ENCODE results near the gene CFLAR. TPM values are rescaled to one million over a fixed set of nuclear protein-coding genes. Genes with fewer than 3 reads are reported as not detected.

The CFLAR gene
- total RNA-seq, 1 donor from 2014 or later: 77.1 TPM

- no peak for FAIRE-seq
- no peaks in the 10 kb centered on the region for H3K27me3 ChIP-seq (ENCODE audit: control insufficient read depth, insufficient read depth, low read length)
- TF ChIP-seq CTCF (IDR thresholded peaks at IDR 0.05; ENCODE audit: insufficient read depth, low read length, severe bottlenecking): no peak
- no peak overlapping the region for H3K4me3 ChIP-seq (ENCODE audit: low read depth, low read length)
- DNase-seq (ENCODE audit: low read depth): no peak
- H3K36me3 ChIP-seq (ENCODE audit: control insufficient read depth, insufficient read depth, low read length): peaks cover 1% of the 10 kb centered on the region
Observed at GRCh38 chr2:201223089-201224073, 107.4 kb downstream of the CFLAR start.

Other genes starting within 250 kb of the CFLAR start
- gene PPIL3, start 227.1 kb upstream of the CFLAR start, total RNA-seq: 34.5 and 50.3 TPM in 2 replicates
- 21.5 and 24.2 TPM in 2 replicates for gene NIF3L1, start 226.8 kb upstream of the CFLAR start, total RNA-seq
- gene ORC2, start 152.5 kb upstream of the CFLAR start, total RNA-seq: 14.5 and 16.3 TPM in 2 replicates
- 8.4 and 13.2 TPM in 2 replicates for gene HYCC2, start 44.5 kb upstream of the CFLAR start, total RNA-seq
- gene NDUFB3, start 44.2 kb upstream of the CFLAR start, total RNA-seq: 38.7 and 72.1 TPM in 2 replicates
- 2.6 and 5.1 TPM in 2 replicates for gene CASP10, start 67.0 kb downstream of the CFLAR start, total RNA-seq
- 20.9 and 27.6 TPM in 2 replicates for gene CASP8, start 144.4 kb downstream of the CFLAR start, total RNA-seq
- 0.13 and 0.26 TPM in 2 replicates for gene FLACC1, start 241.2 kb downstream of the CFLAR start, total RNA-seq